Right cardiac atrium (tissue), 5 donors: ENCODE results near the gene TRAF7. TPM values are rescaled to one million over a fixed set of nuclear protein-coding genes. Genes with fewer than 3 reads are reported as not detected.

Experiments used
- ATAC-seq, 2 donors: fragments of 200-7000 bp; cut with Tn5 transposase; one replicate each; pipeline versions ENCODE4 v1.8.0 to v1.9.1; 2020; ENCODE audit warnings: moderate library complexity in 2 of 2, mild to moderate bottlenecking in 1 of 2
- DNase-seq, 3 donors: peaks; one replicate each; pipeline ENCODE4 v3.0.0-alpha.2; 2020
- H3K27ac ChIP-seq: one replicate; pipeline ENCODE4 v1.5.1; 2013; ENCODE audit warnings: mild to moderate bottlenecking, low read length, control low read depth, moderate library complexity
- H3K27me3 ChIP-seq: one replicate; pipeline ENCODE4 v1.6.1; 2013; ENCODE audit not compliant: control insufficient read depth, insufficient read depth
- H3K4me1 ChIP-seq: one replicate; pipeline ENCODE4 v1.6.1; 2013; ENCODE audit warnings: low read length; ENCODE audit not compliant: control insufficient read depth, insufficient read depth
- H3K4me3 ChIP-seq: one replicate; pipeline ENCODE4 v1.5.1; 2013; ENCODE audit warnings: low read length, control low read depth
- H3K9me3 ChIP-seq: one replicate; pipeline ENCODE4 v1.6.1; 2013; ENCODE audit warnings: low read length; ENCODE audit not compliant: control insufficient read depth
- WGBS: extraction: QIAGEN DNeasy Blood & Tissue Kit; methylation state at CpG from one replicate; pipeline ENCODE4 v1.1.7; 2013; 5-methylcytosine and 5-hydroxymethylcytosine counted together
- intact Hi-C, 4 donors: fragments of 100-400 bp; cut with DNase I; formaldehyde crosslinking; loops; one replicate each; pipeline versions ENCODE4 v1.11.0 to v1.14.0; 2022 to 2023
- polyA plus RNA-seq: library from polyadenylated mRNA; stranded (reverse); fragments of 200-250 nt; gene quantifications from one replicate; pipeline ENCODE4 v1.2.3, GENCODE V29; 2013
- total RNA-seq, 4 donors: library from RNA; stranded (reverse); fragmentation: NEBNext Ultra II Directional; extraction: Animal tissue kit (Norgen Biotek cat#: 25700); gene quantifications; one replicate each; pipeline ENCODE4 v1.2.1, GENCODE V29; 2021
- donor health status: healthy with polysubstance abuse.
- donor health status: DM: no; HTN: yes; CAD: no.
- donor health status: DM: no; HTN: no; CAD: no.
- donor health status: DM: no; HTN: yes; CAD: no; lungs with severe emphysema.
- donor health status: DM: yes; HTN: yes; CAD: no.

TRAF7 gene
- total and polyA plus RNA-seq, 5 donors: 17.7 to 39.2 (median 31.1) TPM

GRCh38 chr16:2170080-2170479 is 14.5 kb downstream of the TRAF7 start:
- no peak overlapping the region for H3K27ac ChIP-seq

DNA sequence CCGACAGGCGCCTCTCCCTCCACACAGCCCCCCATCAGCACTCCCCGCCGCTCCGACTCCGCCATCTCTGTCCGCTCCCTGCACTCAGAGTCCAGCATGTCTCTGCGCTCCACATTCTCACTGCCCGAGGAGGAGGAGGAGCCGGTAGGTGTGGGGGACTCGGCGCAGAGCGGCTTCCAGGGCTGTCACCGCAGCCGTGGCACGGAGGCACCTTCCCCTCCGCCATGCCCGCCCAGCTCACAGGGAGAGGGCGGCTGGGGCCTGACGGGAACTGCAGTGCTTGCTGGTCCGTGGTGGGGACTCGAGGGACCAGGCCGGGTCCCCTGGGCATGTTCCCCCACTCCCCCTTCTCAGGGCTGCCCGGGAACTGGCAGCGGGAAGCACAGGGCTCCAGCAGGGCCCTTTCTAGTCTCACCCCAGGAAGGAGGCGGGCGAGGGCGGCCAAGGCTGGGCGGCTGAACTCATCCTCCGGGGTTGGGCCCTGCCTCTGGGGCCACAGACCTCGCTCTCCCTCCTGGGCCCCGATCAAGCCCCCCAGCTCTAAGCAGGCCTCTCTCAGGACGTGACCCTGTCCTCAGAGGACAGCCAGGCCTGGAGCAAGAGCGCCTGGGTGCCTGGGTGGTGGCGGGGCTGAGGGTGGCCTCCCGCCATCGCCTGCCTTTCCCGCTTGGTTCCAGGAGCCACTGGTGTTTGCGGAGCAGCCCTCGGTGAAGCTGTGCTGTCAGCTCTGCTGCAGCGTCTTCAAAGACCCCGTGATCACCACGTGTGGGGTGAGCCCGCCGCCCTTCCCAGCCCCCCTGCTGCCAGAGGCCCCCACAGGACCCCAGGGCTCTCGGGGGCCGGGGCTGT is 15.2 kb downstream of the TRAF7 start:
- H3K9me3 ChIP-seq: no peaks in the 10 kb centered on the region
- no peak for DNase-seq
- H3K4me1 ChIP-seq: no peaks in the 10 kb centered on the region
- no peaks in the 10 kb centered on the region for H3K27me3 ChIP-seq
- WGBS: 84% methylated on average over 47 of the region's 47 CpGs
- intact Hi-C loops: no loop called here
- no peak overlapping the region for H3K27ac ChIP-seq
- ATAC-seq: no peak
- no peak overlapping the region for H3K4me3 ChIP-seq

More at GRCh38 chr16:2170080-2170479, 14.5 kb downstream of the TRAF7 start:
- no peaks in the 10 kb centered on the region for H3K9me3 ChIP-seq
- intact Hi-C loops: no loop called here
- H3K4me3 ChIP-seq: no peak overlapping the region
- H3K27me3 ChIP-seq: no peaks in the 10 kb centered on the region
- no peaks in the 10 kb centered on the region for H3K4me1 ChIP-seq
- DNase-seq (no peak), ATAC-seq (peak; percentile 23 to 37)
- WGBS: 75% methylated on average over 18 of the region's 18 CpGs

- no peak overlapping the region for H3K27ac ChIP-seq
- WGBS: 95% methylated on average over 28 of the region's 28 CpGs
- no peak overlapping the region for H3K4me3 ChIP-seq
- H3K27me3 ChIP-seq: no peaks in the 10 kb centered on the region
- DNase-seq (no peak), ATAC-seq (no peak)
- H3K9me3 ChIP-seq: no peaks in the 10 kb centered on the region
- H3K4me1 ChIP-seq: no peaks in the 10 kb centered on the region
- intact Hi-C loops: no loop called here
These were observed 16.1 kb downstream of the TRAF7 start for GRCh38 chr16:2171601-2172178.

DNA sequence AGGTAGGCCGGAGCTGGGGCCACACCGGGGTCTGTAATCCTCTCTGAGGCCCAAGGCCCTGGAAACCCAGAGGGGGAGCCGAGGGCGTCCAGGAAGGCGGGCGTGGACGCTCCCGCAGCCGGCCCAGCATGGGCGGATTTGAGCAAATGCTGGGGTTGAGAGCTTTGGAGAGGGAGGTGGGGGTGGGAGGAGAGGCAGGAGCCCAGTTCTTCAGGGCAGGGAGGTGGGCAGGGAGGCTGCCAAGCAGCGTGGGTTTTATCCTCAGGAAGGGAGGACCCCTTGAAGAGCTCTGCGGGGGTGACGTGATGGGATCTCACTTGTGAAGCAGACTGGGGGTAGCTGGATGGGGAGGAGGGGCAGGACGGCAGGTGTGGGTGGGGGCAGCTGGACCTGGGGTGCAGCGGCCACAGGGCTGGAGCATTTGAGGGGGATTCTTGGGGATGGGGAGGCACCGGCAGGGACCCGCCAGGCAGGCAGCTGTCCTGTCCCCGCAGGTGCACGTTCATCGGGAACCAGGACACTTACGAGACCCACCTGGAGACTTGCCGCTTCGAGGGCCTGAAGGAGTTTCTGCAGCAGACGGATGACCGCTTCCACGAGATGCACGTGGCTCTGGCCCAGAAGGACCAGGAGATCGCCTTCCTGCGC is 17.2 kb downstream of the TRAF7 start:
- no peak overlapping the region for H3K4me3 ChIP-seq
- intact Hi-C loops: no loop called here
- H3K4me1 ChIP-seq: no peaks in the 10 kb centered on the region
- WGBS: 89% methylated on average over 29 of the region's 29 CpGs
- H3K27me3 ChIP-seq: no peaks in the 10 kb centered on the region
- no peak for DNase-seq
- ATAC-seq: no peak
- H3K27ac ChIP-seq: no peak overlapping the region
- H3K9me3 ChIP-seq: no peaks in the 10 kb centered on the region

- no peaks in the 10 kb centered on the region for H3K27me3 ChIP-seq
- no peak for DNase-seq
- intact Hi-C loops: no loop called here
- H3K4me1 ChIP-seq: no peaks in the 10 kb centered on the region
- no peaks in the 10 kb centered on the region for H3K9me3 ChIP-seq
- 86% methylated on average over 14 of the region's 14 CpGs for WGBS
- no peak overlapping the region for H3K27ac ChIP-seq
- ATAC-seq: no peak
- no peak overlapping the region for H3K4me3 ChIP-seq
These were observed 17.8 kb downstream of the TRAF7 start for GRCh38 chr16:2173366-2173765.

DNA sequence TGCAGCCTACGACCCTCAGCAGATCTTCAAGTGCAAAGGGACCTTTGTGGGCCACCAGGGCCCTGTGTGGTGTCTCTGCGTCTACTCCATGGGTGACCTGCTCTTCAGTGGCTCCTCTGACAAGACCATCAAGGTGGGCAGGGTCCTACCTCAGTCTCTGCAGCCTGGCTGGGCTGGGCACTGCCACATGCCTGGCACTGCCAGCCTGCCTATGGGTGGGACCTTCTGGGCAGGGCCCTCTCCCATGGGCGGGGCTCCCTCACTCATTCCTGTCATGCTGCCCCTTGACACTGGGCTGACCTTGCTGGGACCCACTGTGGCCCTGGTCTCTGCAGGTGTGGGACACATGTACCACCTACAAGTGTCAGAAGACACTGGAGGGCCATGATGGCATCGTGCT is 18.3 kb downstream of the TRAF7 start:
- Histone ChIP-seq H3K9me3 (no peaks in the 10 kb centered on the region), H3K4me3 (no peak overlapping the region), H3K27me3 (no peaks in the 10 kb centered on the region), H3K4me1 (no peaks in the 10 kb centered on the region), H3K27ac (no peak overlapping the region)
- intact Hi-C loops: no loop called here
- WGBS: 92% methylated on average over 4 of the region's 4 CpGs
- no peak for DNase-seq
- ATAC-seq: no peak

- H3K27me3 ChIP-seq: no peaks in the 10 kb centered on the region
- intact Hi-C loops: no loop called here
- H3K9me3 ChIP-seq: no peaks in the 10 kb centered on the region
- H3K27ac ChIP-seq: no peak overlapping the region
- ATAC-seq: no peak
- H3K4me1 ChIP-seq: no peaks in the 10 kb centered on the region
- H3K4me3 ChIP-seq: no peak overlapping the region
- DNase-seq: no peak
- WGBS: 91% methylated on average over 21 of the region's 21 CpGs
These were observed 19.0 kb downstream of the TRAF7 start for GRCh38 chr16:2174396-2175131.

DNA sequence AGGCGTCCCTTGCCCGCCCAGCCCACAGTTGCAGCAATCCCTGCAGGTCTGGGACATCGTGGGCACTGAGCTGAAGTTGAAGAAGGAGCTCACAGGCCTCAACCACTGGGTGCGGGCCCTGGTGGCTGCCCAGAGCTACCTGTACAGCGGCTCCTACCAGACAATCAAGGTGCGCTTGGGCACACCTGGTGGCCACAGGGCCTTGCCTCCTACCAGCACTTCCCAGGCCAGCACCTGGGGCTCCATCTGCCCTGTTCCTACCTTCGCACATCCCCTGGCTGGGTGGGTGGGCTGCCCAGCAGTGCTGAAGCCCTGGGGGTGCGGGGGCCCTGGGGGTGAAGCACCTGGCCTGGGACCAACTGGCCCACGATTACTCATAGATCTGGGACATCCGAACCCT is 19.9 kb downstream of the TRAF7 start:
- no peaks in the 10 kb centered on the region for H3K4me1 ChIP-seq
- no peaks in the 10 kb centered on the region for H3K27me3 ChIP-seq
- DNase-seq (no peak), ATAC-seq (no peak)
- 89% methylated on average over 10 of the region's 10 CpGs for WGBS
- H3K27ac ChIP-seq: no peak overlapping the region
- H3K9me3 ChIP-seq: no peaks in the 10 kb centered on the region
- no peak overlapping the region for H3K4me3 ChIP-seq
- intact Hi-C loops: no loop called here

GRCh38 chr16:2176047-2176446 is 20.5 kb downstream of the TRAF7 start:
- ATAC-seq: no peak
- WGBS: 94% methylated on average over 23 of the region's 23 CpGs

GRCh38 chr16:2177101-2177500 is 21.5 kb downstream of the TRAF7 start:
- no peaks in the 10 kb centered on the region for H3K9me3 ChIP-seq
- H3K27ac ChIP-seq: no peak overlapping the region
- no peak for ATAC-seq
- intact Hi-C loops: no loop called here
- H3K27me3 ChIP-seq: no peaks in the 10 kb centered on the region
- WGBS: 90% methylated on average over 18 of the region's 18 CpGs
- DNase-seq: no peak
- no peak overlapping the region for H3K4me3 ChIP-seq
- H3K4me1 ChIP-seq: no peaks in the 10 kb centered on the region

More at GRCh38 chr16:2176047-2176446, 20.5 kb downstream of the TRAF7 start:
- Histone ChIP-seq H3K9me3 (no peaks in the 10 kb centered on the region), H3K27me3 (no peaks in the 10 kb centered on the region), H3K4me3 (no peak overlapping the region), H3K27ac (no peak overlapping the region), H3K4me1 (no peaks in the 10 kb centered on the region)
- intact Hi-C loops: no loop called here
- DNase-seq: no peak

- H3K27me3 ChIP-seq: no peaks in the 10 kb centered on the region
These were observed 22.0 kb downstream of the TRAF7 start for GRCh38 chr16:2177561-2177960.

More at GRCh38 chr16:2177561-2177960, 22.0 kb downstream of the TRAF7 start:
- Histone ChIP-seq H3K4me1 (no peaks in the 10 kb centered on the region), H3K27ac (no peak overlapping the region), H3K9me3 (no peaks in the 10 kb centered on the region), H3K4me3 (no peak overlapping the region)
- ATAC-seq (no peak), DNase-seq (no peak)
- intact Hi-C loops: no loop called here
- 94% methylated on average over 20 of the region's 20 CpGs for WGBS
